H9 (cell line): Measurements from ENCODE around the gene SERPINC1. TPM values are rescaled to one million over a fixed set of nuclear protein-coding genes. Genes with fewer than 3 reads are reported as not detected.
"Not testable (repeated sequence)": the region's sequence is repeated elsewhere in the genome, so short reads cannot be mapped to it uniquely, and the experiment has no call there.

Source experiments
- DNase-seq: peaks from one replicate; pipeline ENCODE4 v3.0.0-alpha.2; 2017
- H2AFZ ChIP-seq: one replicate; pipeline ENCODE4 v1.6.1; 2013; ENCODE audit warnings: mild to moderate bottlenecking, low read length, control low read depth, moderate library complexity
- H2AK5ac ChIP-seq: 2 replicates; pipeline ENCODE4 v1.6.1; 2013; ENCODE audit warnings: low read length, control low read depth, mixed read lengths; ENCODE audit not compliant: insufficient read length
- H2BK120ac ChIP-seq: one replicate; pipeline ENCODE4 v1.6.1; 2013; ENCODE audit warnings: low read depth, mild to moderate bottlenecking, low read length, control low read depth, inconsistent platforms; ENCODE audit not compliant: poor library complexity, severe bottlenecking
- H2BK12ac ChIP-seq: 2 replicates; pipeline ENCODE4 v1.6.1; 2013; ENCODE audit warnings: low read length, control low read depth, mixed read lengths, low read depth; ENCODE audit not compliant: insufficient read length
- H2BK15ac ChIP-seq: 2 replicates; pipeline ENCODE4 v1.6.1; 2013; ENCODE audit warnings: low read depth, low read length, control low read depth
- H2BK20ac ChIP-seq: one replicate; pipeline ENCODE4 v1.6.1; 2013; ENCODE audit warnings: low read depth, mild to moderate bottlenecking, low read length, control low read depth, inconsistent platforms; ENCODE audit not compliant: poor library complexity, severe bottlenecking
- H2BK5ac ChIP-seq: 2 replicates; pipeline ENCODE4 v1.6.1; 2013; ENCODE audit warnings: low read length, control low read depth, mixed read lengths; ENCODE audit not compliant: insufficient read length
- H3K14ac ChIP-seq: 2 replicates; pipeline ENCODE4 v1.6.1; 2013; ENCODE audit warnings: low read length, control low read depth; ENCODE audit not compliant: insufficient read depth
- H3K18ac ChIP-seq: 2 replicates; pipeline ENCODE4 v1.6.1; 2013; ENCODE audit warnings: low read depth, mild to moderate bottlenecking, mixed read lengths, low read length, control low read depth; ENCODE audit not compliant: insufficient read length
- H3K23ac ChIP-seq: 2 replicates; pipeline ENCODE4 v1.6.1; 2013; ENCODE audit warnings: low read length, control low read depth, mixed read lengths, low read depth; ENCODE audit not compliant: insufficient read length
- H3K23me2 ChIP-seq: 2 replicates; pipeline ENCODE4 v1.6.1; 2013; ENCODE audit warnings: low read depth, mild to moderate bottlenecking, mixed read lengths, low read length, control low read depth; ENCODE audit not compliant: insufficient read length, poor library complexity, severe bottlenecking
- H3K27ac ChIP-seq: 2 replicates; pipeline ENCODE4 v1.5.1; 2013; ENCODE audit warnings: low read length, control low read depth, mixed read lengths, low read depth; ENCODE audit not compliant: insufficient read length
- H3K27me3 ChIP-seq: 2 replicates; pipeline ENCODE4 v1.6.1; 2013; ENCODE audit warnings: low read length, control low read depth, inconsistent platforms; ENCODE audit not compliant: insufficient read depth
- H3K4ac ChIP-seq: 2 replicates; pipeline ENCODE4 v1.6.1; 2013; ENCODE audit warnings: low read depth, mild to moderate bottlenecking, control low read depth, inconsistent platforms, low read length, moderate library complexity
- H3K4me1 ChIP-seq: 2 replicates; pipeline ENCODE4 v1.6.1; 2013; ENCODE audit warnings: low read length, control low read depth, inconsistent platforms; ENCODE audit not compliant: insufficient read depth
- H3K4me2 ChIP-seq: 2 replicates; pipeline ENCODE4 v1.6.1; 2013; ENCODE audit warnings: low read length, control low read depth, mixed read lengths; ENCODE audit not compliant: insufficient read length, insufficient read depth
- H3K56ac ChIP-seq: 2 replicates; pipeline ENCODE4 v1.6.1; 2013; ENCODE audit warnings: low read depth, mild to moderate bottlenecking, mixed read lengths, low read length, control low read depth; ENCODE audit not compliant: insufficient read length
- H3K79me1 ChIP-seq: 2 replicates; pipeline ENCODE4 v1.6.1; 2013; ENCODE audit warnings: low read depth, mild to moderate bottlenecking, moderate library complexity, low read length, control low read depth, inconsistent platforms; ENCODE audit not compliant: insufficient read depth, poor library complexity, severe bottlenecking
- H3K79me2 ChIP-seq: 2 replicates; pipeline ENCODE4 v1.6.1; 2013; ENCODE audit warnings: low read length, control low read depth, inconsistent platforms; ENCODE audit not compliant: insufficient read depth
- H3K9ac ChIP-seq: 2 replicates; pipeline ENCODE4 v1.6.1; 2013; ENCODE audit warnings: low read length, control low read depth, mixed read lengths; ENCODE audit not compliant: insufficient read length; ENCODE audit errors: extremely low read depth
- H3K9me3 ChIP-seq: one replicate; pipeline ENCODE4 v1.6.1; 2013; ENCODE audit warnings: low read depth, low read length, inconsistent platforms; ENCODE audit not compliant: control insufficient read depth
- H3T11ph ChIP-seq: one replicate; pipeline ENCODE4 v1.6.1; 2013; ENCODE audit warnings: mild to moderate bottlenecking, low read length, control low read depth, inconsistent platforms
- H4K20me1 ChIP-seq: one replicate; pipeline ENCODE4 v1.6.1; 2013; ENCODE audit not compliant: control insufficient read depth, insufficient read length, insufficient read depth
- H4K5ac ChIP-seq: 2 replicates; pipeline ENCODE4 v1.6.1; 2013; ENCODE audit warnings: low read depth, mild to moderate bottlenecking, mixed read lengths, low read length, control low read depth; ENCODE audit not compliant: insufficient read length
- H4K8ac ChIP-seq: replicated peaks from 2 replicates; pipeline ENCODE4 v1.6.1; 2013; ENCODE audit warnings: low read length, control low read depth, mixed read lengths, low read depth; ENCODE audit not compliant: insufficient read length
- H4K91ac ChIP-seq: 2 replicates; pipeline ENCODE4 v1.6.1; 2013; ENCODE audit warnings: low read depth, mild to moderate bottlenecking, moderate library complexity, mixed read lengths, low read length, control low read depth; ENCODE audit not compliant: insufficient read length
- H3K27ac Mint-ChIP-seq, 3 experiments: 2 replicates in 2 of 3; 3 replicates in 1 of 3; pipeline ENCODE4 v1.8.0; 2020 to 2021; ENCODE audit warnings: mixed read lengths in 3 of 3, mild to moderate bottlenecking in 1 of 3, moderate library complexity in 1 of 3
- H3K27me3 Mint-ChIP-seq: 2 replicates; pipeline ENCODE4 v1.8.0; 2021; ENCODE audit warnings: low read depth, mild to moderate bottlenecking, moderate library complexity, mixed read lengths
- H3K36me3 Mint-ChIP-seq, 3 experiments: 2 replicates in 2 of 3; 3 replicates in 1 of 3; pipeline ENCODE4 v1.8.0; 2020 to 2021; ENCODE audit warnings: low read depth in 3 of 3, mixed read lengths in 3 of 3; ENCODE audit not compliant: insufficient read depth in 1 of 3
- H3K4me1 Mint-ChIP-seq, 2 experiments: 2 replicates each; pipeline ENCODE4 v1.8.0; 2020; ENCODE audit warnings: mixed read lengths in 2 of 2
- H3K4me3 Mint-ChIP-seq, 2 experiments: 2 replicates in 1 of 2; 3 replicates in 1 of 2; pipeline ENCODE4 v1.8.0; 2020 to 2021; ENCODE audit warnings: mild to moderate bottlenecking in 2 of 2, mixed read lengths in 2 of 2, moderate library complexity in 1 of 2
- H3K9me3 Mint-ChIP-seq, 2 experiments: 2 replicates in 1 of 2; 3 replicates in 1 of 2; pipeline ENCODE4 v1.8.0; 2020; ENCODE audit warnings: mild to moderate bottlenecking in 2 of 2, mixed read lengths in 2 of 2, moderate library complexity in 1 of 2
- WGBS: extraction: QIAGEN DNeasy Blood & Tissue Kit; methylation state at CpG from one replicate; pipeline ENCODE4 v1.1.7; 2013; ENCODE audit warnings: missing lambda C conversion rate, low lambda C conversion rate, mixed read lengths; ENCODE audit not compliant: insufficient read length; ENCODE audit errors: extremely low coverage; 5-methylcytosine and 5-hydroxymethylcytosine counted together
- long read RNA-seq: library from polyadenylated mRNA; unstranded; transcript quantifications from one replicate; pipeline ENCODE4 v2.0.0, GENCODE V29; 2020
- total RNA-seq: library from RNA; stranded (reverse); gene quantifications from 2 replicates; pipeline ENCODE4 v1.2.1, GENCODE V29; 2021
- TF ChIP-seq, protein P1 (sequence below): fragments of 200-600 bp; sonication (generic); conservative IDR thresholded peaks from 3 replicates; pipeline ENCODE4 v1.8.0; 2021; ENCODE audit warnings: antibody characterized with exemption, mild to moderate bottlenecking

Gene SERPINC1
- not detected in 2 replicates for total RNA-seq
- long read RNA-seq = 0 reads

DNA sequence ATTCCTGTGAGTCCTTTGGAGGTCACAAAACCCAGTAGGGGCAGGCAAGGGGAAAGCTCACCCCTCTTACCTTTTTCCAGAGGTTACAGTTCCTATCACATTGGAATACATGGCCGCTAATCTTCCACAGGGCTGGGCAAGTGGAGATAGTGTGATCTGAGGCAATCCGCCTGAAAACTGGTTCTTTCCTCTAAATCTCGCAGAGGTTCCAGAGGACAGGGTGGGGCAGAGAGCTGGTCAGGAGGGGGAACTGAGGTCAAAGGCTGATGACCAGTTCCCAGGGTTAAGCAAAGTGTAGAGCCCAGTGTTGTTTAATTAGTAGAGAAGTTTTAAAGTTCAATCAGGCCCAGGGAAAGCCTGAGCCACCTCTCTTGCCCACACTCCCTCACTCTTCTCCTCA lies at the start of gene SERPINC1:
TSS of gene SERPINC1 (minus strand) at position 179 of the 400 bp plus-strand sequence. CDS start at position 111, 68 bp downstream.
- H2BK5ac ChIP-seq = no peak within 1 kb of the TSS
- no peak within 1 kb of the TSS for H3K27ac ChIP-seq
- H3K79me1 ChIP-seq = no peaks in the 10 kb centered on the region
- H3K56ac ChIP-seq = no peak within 1 kb of the TSS
- H3K9me3 Mint-ChIP-seq = no peaks in the 10 kb centered on the region
- no peak within 1 kb of the TSS for H2BK120ac ChIP-seq
- no peak within 1 kb of the TSS for H3T11ph ChIP-seq
- H4K5ac ChIP-seq = no peak within 1 kb of the TSS
- DNase-seq = no peak
- H2AK5ac ChIP-seq = no peak within 1 kb of the TSS
- H3K4me1 ChIP-seq = no peaks in the 10 kb centered on the region
- no peaks in the 10 kb centered on the region for H3K23me2 ChIP-seq
- no peak within 1 kb of the TSS for H2AFZ ChIP-seq
- H3K36me3 Mint-ChIP-seq = no peaks in the 10 kb centered on the region
- no peak within 1 kb of the TSS for H3K23ac ChIP-seq
- no peak within 1 kb of the TSS for H4K8ac ChIP-seq
- H3K4ac ChIP-seq = no peak within 1 kb of the TSS
- H3K79me2 ChIP-seq = no peaks in the 10 kb centered on the region
- no peaks in the 10 kb centered on the region for H3K4me1 Mint-ChIP-seq
- WGBS = no CpG with 5 or more reads among the region's 3 CpGs
- H2BK12ac ChIP-seq = no peak within 1 kb of the TSS
- H3K4me3 Mint-ChIP-seq = no peak within 1 kb of the TSS
- H3K9me3 ChIP-seq = no peaks in the 10 kb centered on the region
- no peak within 1 kb of the TSS for H4K91ac ChIP-seq
- H3K27me3 Mint-ChIP-seq = peaks cover 3% of the 10 kb centered on the region; the same call in 1 of the 2 replicates
- H2BK20ac ChIP-seq = no peak within 1 kb of the TSS
- no peaks in the 10 kb centered on the region for H4K20me1 ChIP-seq
- no peak within 1 kb of the TSS for H3K4me2 ChIP-seq
- TF ChIP-seq, protein P1, sequence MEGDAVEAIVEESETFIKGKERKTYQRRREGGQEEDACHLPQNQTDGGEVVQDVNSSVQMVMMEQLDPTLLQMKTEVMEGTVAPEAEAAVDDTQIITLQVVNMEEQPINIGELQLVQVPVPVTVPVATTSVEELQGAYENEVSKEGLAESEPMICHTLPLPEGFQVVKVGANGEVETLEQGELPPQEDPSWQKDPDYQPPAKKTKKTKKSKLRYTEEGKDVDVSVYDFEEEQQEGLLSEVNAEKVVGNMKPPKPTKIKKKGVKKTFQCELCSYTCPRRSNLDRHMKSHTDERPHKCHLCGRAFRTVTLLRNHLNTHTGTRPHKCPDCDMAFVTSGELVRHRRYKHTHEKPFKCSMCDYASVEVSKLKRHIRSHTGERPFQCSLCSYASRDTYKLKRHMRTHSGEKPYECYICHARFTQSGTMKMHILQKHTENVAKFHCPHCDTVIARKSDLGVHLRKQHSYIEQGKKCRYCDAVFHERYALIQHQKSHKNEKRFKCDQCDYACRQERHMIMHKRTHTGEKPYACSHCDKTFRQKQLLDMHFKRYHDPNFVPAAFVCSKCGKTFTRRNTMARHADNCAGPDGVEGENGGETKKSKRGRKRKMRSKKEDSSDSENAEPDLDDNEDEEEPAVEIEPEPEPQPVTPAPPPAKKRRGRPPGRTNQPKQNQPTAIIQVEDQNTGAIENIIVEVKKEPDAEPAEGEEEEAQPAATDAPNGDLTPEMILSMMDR = no peak
- no peaks in the 10 kb centered on the region for H3K27me3 ChIP-seq
- peak within 1 kb of the TSS in 2 of 3 experiments; percentile 6 to 56; a peak in 1 of 7 replicates for H3K27ac Mint-ChIP-seq
- H2BK15ac ChIP-seq = no peak within 1 kb of the TSS
- no peak within 1 kb of the TSS for H3K14ac ChIP-seq
- H3K9ac ChIP-seq = no peak within 1 kb of the TSS
- no peak within 1 kb of the TSS for H3K18ac ChIP-seq

DNA sequence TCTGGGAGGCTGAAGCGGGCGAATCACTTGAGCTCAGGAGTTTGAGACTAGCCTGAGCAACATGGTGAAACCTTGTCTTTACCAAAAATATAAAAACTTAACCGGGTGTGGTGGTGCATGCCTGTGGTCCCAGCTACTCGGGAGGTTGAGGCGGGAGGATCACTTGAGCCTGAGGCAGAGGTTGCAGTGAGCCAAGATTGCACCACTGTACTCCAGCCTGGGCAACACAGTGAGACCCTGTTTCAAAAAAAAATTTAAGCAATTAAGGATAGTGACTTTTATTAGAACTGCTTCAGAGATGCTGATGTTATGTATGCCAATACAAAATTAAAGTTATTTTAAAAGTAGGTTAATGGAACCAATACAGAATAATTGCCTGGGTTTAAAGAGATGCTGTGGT lies 48.8 kb upstream of the SERPINC1 start:
- WGBS = no CpG with 5 or more reads among the region's 5 CpGs
- not testable (repeated sequence) for H2BK20ac ChIP-seq, H3K27ac ChIP-seq, H3K27ac Mint-ChIP-seq, H3K4ac ChIP-seq, H3K18ac ChIP-seq, H3K4me1 Mint-ChIP-seq, H3K4me1 ChIP-seq, H3K27me3 Mint-ChIP-seq, H4K20me1 ChIP-seq, H4K5ac ChIP-seq, H3K9me3 Mint-ChIP-seq, H4K8ac ChIP-seq, H2AFZ ChIP-seq, H2BK120ac ChIP-seq, H3K9me3 ChIP-seq, H3K4me2 ChIP-seq, H3K4me3 Mint-ChIP-seq, H2BK5ac ChIP-seq, H4K91ac ChIP-seq, H3T11ph ChIP-seq, H2AK5ac ChIP-seq, H3K79me1 ChIP-seq, H2BK12ac ChIP-seq, H3K56ac ChIP-seq, DNase-seq, H3K9ac ChIP-seq, H3K14ac ChIP-seq, H3K23ac ChIP-seq, H2BK15ac ChIP-seq, H3K79me2 ChIP-seq, H3K27me3 ChIP-seq, H3K23me2 ChIP-seq
- H3K36me3 Mint-ChIP-seq = peaks cover 19 to 67% (median 55%) of the 10 kb centered on the region in 3 experiments; a peak in 6 of 7 replicates
